ENCODE results near the gene GPR183. TPM values are rescaled to one million over a fixed set of nuclear protein-coding genes. Genes with fewer than 3 reads are reported as not detected.

The GPR183 gene
- total and polyA plus RNA-seq, 2 of the 8 experiments (the other 6 are each of a cell fraction or from before 2014, with no cell fraction given) = not detected

- TF ChIP-seq SAP30 (IDR thresholded peaks at IDR 0.05; ENCODE audit: insufficient read depth, insufficient replicate concordance, low read length) = no peak
Observed at GRCh38 chr13:99264051-99264450, 43.1 kb downstream of the GPR183 start (continued).
